ENCODE measurements around the gene HSPA4L.

HSPA4L gene

GRCh38 chr4:127777487-127777886 lies 4.6 kb upstream of the HSPA4L start:
- no peak overlapping the region for H3K27ac Mint-ChIP-seq
- peaks cover 63% of the 10 kb centered on the region for H3K27me3 Mint-ChIP-seq (ENCODE audit: low read depth)
- H3K4me3 Mint-ChIP-seq = no peak overlapping the region
- no peaks in the 10 kb centered on the region for H3K9me3 Mint-ChIP-seq
- peaks cover 5% of the 10 kb centered on the region for H3K4me1 Mint-ChIP-seq (ENCODE audit: low read depth)
- H3K36me3 Mint-ChIP-seq (ENCODE audit: low read depth) = peaks cover 2% of the 10 kb centered on the region

DNA sequence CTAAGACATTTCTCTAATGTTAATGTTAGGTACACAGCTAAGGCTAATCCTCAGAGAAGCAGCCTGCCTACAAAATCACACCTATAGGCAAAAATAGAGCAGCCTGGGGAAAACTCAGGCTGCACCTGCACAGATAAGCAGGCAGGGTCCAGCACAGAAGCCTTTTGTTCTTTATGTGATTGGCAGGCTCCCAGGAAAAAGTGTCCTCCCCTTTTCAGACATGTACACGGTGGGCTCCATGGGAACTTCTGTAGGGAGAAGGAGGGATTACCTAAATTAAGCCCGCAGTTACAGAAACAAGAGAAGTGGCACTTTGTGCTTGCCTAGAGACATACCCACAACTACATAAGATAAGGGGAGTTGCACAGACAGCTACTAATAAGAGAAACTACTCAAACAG lies 4.0 kb upstream of the HSPA4L start:
- no peaks in the 10 kb centered on the region for H3K9me3 Mint-ChIP-seq
- H3K4me3 Mint-ChIP-seq = no peak overlapping the region
- H3K4me1 Mint-ChIP-seq (ENCODE audit: low read depth) = peaks cover 11% of the 10 kb centered on the region
- peaks cover 65% of the 10 kb centered on the region for H3K27me3 Mint-ChIP-seq (ENCODE audit: low read depth)
- H3K36me3 Mint-ChIP-seq (ENCODE audit: low read depth) = peaks cover 2% of the 10 kb centered on the region
- no peak overlapping the region for H3K27ac Mint-ChIP-seq

- peak overlapping the region; percentile 89 for H3K4me3 Mint-ChIP-seq
Observed at GRCh38 chr4:127780598-127780997, 1.5 kb upstream of the HSPA4L start.

GRCh38 chr4:127781300-127782024 lies 660 bp upstream of the HSPA4L start:
- Mint-ChIP-seq H3K9me3 (no peaks in the 10 kb centered on the region), H3K27ac (no peak overlapping the region), H3K27me3 (ENCODE audit: low read depth) (peaks cover 69% of the 10 kb centered on the region)

More at GRCh38 chr4:127780598-127780997, 1.5 kb upstream of the HSPA4L start:
- Mint-ChIP-seq H3K4me1 (ENCODE audit: low read depth) (peaks cover 19% of the 10 kb centered on the region), H3K9me3 (no peaks in the 10 kb centered on the region), H3K36me3 (ENCODE audit: low read depth) (peaks cover 2% of the 10 kb centered on the region), H3K27me3 (ENCODE audit: low read depth) (peaks cover 70% of the 10 kb centered on the region), H3K27ac (no peak overlapping the region)

DNA sequence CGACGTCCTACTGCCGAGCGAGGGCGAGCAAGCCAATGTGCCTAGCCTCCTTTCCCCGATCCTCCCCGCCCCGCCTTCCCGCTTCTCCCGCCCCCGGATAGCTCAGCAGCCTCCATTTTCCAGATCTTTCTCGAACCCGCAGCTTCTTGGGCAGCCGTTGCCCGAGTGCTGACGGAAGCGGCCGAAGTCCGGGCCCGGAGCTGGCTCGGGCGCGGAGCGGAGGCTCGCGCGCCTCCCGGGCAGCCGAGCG lies 172 bp upstream of the HSPA4L start:
- Mint-ChIP-seq H3K27ac (no peak overlapping the region), H3K36me3 (ENCODE audit: low read depth) (peaks cover 2% of the 10 kb centered on the region), H3K27me3 (ENCODE audit: low read depth) (peaks cover 69% of the 10 kb centered on the region), H3K4me3 (peak overlapping the region; percentile 97), H3K9me3 (no peaks in the 10 kb centered on the region), H3K4me1 (ENCODE audit: low read depth) (peaks cover 19% of the 10 kb centered on the region)

More at GRCh38 chr4:127781300-127782024, 660 bp upstream of the HSPA4L start:
- Mint-ChIP-seq H3K4me3 (peak overlapping the region; percentile 97), H3K4me1 (ENCODE audit: low read depth) (peaks cover 19% of the 10 kb centered on the region), H3K36me3 (ENCODE audit: low read depth) (peaks cover 2% of the 10 kb centered on the region)

DNA sequence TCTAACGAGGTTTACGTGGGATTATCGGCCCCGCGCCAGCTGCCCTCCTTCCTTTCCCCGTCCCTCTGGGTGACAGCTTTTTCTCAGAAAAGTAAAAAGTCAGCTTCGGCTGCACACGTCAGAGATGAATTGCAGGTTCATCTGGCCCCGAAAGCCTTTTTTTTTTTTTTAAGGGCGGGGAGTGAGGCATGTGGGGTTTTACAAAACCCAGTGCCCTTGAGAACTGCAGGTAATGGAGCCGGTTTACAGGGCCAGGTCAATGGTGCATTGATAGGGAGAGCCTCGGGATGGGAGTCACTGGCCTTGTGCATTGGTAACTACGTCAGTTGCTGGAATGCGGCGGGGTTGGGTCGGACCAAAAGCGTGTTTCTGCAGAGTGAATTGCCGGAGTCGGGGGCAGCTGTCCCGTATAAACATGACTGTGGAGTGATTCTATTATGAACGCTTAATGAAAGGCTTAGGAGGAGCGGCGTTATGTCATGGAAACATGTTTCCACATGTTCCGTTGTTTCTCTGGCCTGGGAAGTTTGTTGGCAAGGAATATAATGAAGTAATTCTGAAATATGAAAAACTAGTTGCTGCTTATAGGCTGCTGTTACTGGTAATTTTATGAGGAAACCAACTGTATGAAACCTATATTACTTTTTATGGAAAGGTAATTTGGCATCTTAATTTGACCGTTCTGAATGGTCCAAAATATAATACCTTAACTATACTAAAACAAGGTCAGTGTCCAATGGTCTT lies 1.1 kb downstream of the HSPA4L start:
- Mint-ChIP-seq H3K4me1 (ENCODE audit: low read depth) (peaks cover 19% of the 10 kb centered on the region), H3K9me3 (no peaks in the 10 kb centered on the region), H3K27ac (peak overlapping the region; percentile 89), H3K27me3 (ENCODE audit: low read depth) (peaks cover 62% of the 10 kb centered on the region), H3K36me3 (ENCODE audit: low read depth) (peaks cover 2% of the 10 kb centered on the region), H3K4me3 (peak overlapping the region; percentile 97)

- H3K4me3 Mint-ChIP-seq = no peak overlapping the region
Observed at GRCh38 chr4:127783955-127784770, 2.0 kb downstream of the HSPA4L start.

DNA sequence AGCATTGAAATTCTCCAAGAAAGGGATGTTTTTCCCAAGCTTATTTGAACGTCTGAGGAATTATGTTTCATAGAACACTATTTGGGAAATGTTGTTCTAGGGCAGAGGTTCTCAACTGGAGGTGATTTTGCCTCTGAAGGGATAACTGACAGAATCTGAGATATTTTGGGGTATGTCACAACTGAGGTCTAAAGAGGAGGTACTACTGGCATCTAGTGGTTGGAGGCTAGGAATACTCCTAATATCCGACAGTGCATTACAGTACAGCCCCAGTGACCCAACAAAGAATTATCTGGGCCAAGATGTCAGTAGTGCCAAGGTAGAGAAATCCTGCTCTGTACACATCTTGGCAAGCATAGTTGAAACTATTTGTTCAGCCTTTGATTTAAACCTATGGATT lies 6.4 kb downstream of the HSPA4L start:
- no peaks in the 10 kb centered on the region for H3K9me3 Mint-ChIP-seq
- peaks cover 3% of the 10 kb centered on the region for H3K4me1 Mint-ChIP-seq (ENCODE audit: low read depth)
- no peak overlapping the region for H3K4me3 Mint-ChIP-seq
- no peak overlapping the region for H3K27ac Mint-ChIP-seq
- H3K36me3 Mint-ChIP-seq (ENCODE audit: low read depth) = no peaks in the 10 kb centered on the region
- peaks cover 57% of the 10 kb centered on the region for H3K27me3 Mint-ChIP-seq (ENCODE audit: low read depth)

More at GRCh38 chr4:127783955-127784770, 2.0 kb downstream of the HSPA4L start:
- Mint-ChIP-seq H3K9me3 (no peaks in the 10 kb centered on the region), H3K36me3 (ENCODE audit: low read depth) (peaks cover 2% of the 10 kb centered on the region), H3K27ac (no peak overlapping the region), H3K4me1 (ENCODE audit: low read depth) (peaks cover 19% of the 10 kb centered on the region), H3K27me3 (ENCODE audit: low read depth) (peaks cover 65% of the 10 kb centered on the region)

DNA sequence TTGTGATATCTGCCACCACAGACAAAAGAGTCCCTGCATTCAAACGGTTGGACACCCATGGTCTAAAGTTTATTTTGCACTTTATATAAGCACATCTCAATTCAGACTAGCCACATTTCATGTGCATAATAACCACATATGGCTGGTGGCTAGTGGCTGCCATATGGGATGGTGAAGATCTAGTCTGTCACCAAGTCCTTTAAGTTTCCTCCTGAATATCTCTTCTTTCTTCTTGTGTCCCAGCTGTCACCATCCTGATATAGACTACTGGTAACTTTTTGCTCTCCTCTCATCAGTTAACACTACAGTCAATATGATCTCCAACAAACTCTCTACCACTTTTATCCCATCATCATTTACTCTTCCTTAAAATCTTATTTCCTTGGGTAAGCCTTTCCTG lies 9.3 kb downstream of the HSPA4L start:
- Mint-ChIP-seq H3K27me3 (ENCODE audit: low read depth) (peaks cover 53% of the 10 kb centered on the region), H3K9me3 (no peaks in the 10 kb centered on the region), H3K4me3 (no peak overlapping the region), H3K36me3 (ENCODE audit: low read depth) (no peaks in the 10 kb centered on the region), H3K4me1 (ENCODE audit: low read depth) (no peaks in the 10 kb centered on the region), H3K27ac (no peak overlapping the region)

DNA sequence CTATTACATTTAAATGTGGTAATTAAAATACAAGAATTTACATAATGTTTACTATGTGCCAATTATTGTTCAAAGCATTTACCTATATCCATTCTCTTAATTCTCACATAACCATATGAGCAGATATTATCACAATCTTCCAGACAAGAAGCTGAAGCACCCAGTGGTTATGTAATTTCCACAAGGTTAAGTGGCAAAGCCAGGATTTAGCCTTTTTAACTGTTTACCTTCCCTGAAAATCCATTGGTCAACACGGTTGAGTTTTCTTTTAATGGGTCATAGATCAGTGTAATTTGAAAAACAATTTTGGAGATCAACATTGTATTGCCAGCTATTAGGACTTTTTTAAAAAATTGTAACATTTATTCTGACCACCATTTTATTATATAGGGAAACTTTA lies 11.4 kb downstream of the HSPA4L start:
- Mint-ChIP-seq H3K4me1 (ENCODE audit: low read depth) (no peaks in the 10 kb centered on the region), H3K4me3 (no peak overlapping the region), H3K9me3 (no peaks in the 10 kb centered on the region), H3K36me3 (ENCODE audit: low read depth) (no peaks in the 10 kb centered on the region), H3K27ac (no peak overlapping the region), H3K27me3 (ENCODE audit: low read depth) (peaks cover 50% of the 10 kb centered on the region)

GRCh38 chr4:127799711-127800110 lies 17.6 kb downstream of the HSPA4L start:
- Mint-ChIP-seq H3K36me3 (ENCODE audit: low read depth) (no peaks in the 10 kb centered on the region), H3K27ac (no peak overlapping the region), H3K4me1 (ENCODE audit: low read depth) (no peaks in the 10 kb centered on the region), H3K9me3 (no peaks in the 10 kb centered on the region), H3K27me3 (ENCODE audit: low read depth) (peaks cover 14% of the 10 kb centered on the region), H3K4me3 (no peak overlapping the region)

- Mint-ChIP-seq H3K4me1 (ENCODE audit: low read depth) (no peaks in the 10 kb centered on the region), H3K27ac (no peak overlapping the region), H3K9me3 (no peaks in the 10 kb centered on the region), H3K36me3 (ENCODE audit: low read depth) (no peaks in the 10 kb centered on the region), H3K4me3 (no peak overlapping the region), H3K27me3 (ENCODE audit: low read depth) (no peaks in the 10 kb centered on the region)
Observed at GRCh38 chr4:127809173-127809800, 27.2 kb downstream of the HSPA4L start.

- Mint-ChIP-seq H3K27ac (no peak overlapping the region), H3K4me1 (ENCODE audit: low read depth) (no peaks in the 10 kb centered on the region), H3K27me3 (ENCODE audit: low read depth) (no peaks in the 10 kb centered on the region), H3K9me3 (no peaks in the 10 kb centered on the region), H3K36me3 (ENCODE audit: low read depth) (no peaks in the 10 kb centered on the region), H3K4me3 (no peak overlapping the region)
Observed at GRCh38 chr4:127810551-127810950, 28.4 kb downstream of the HSPA4L start.

DNA sequence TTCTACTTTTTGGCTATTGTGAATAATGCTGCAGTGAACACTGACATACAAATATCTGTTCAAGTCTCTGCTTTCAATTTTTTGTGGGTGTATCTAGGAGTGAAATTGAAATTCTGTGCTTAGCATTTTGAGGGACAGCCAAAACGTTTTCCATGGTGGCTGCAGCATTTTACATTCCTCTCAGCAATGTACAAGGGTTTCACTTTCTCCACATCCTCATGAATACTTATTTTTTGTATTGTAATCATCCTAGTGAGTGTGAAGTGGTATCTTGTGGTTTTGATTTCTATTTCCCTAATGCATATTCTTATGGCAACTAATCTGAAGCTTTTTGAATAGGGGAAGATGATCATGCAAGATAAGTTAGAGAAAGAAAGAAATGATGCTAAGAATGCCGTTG lies 40.3 kb downstream of the HSPA4L start:
- H3K4me1 Mint-ChIP-seq (ENCODE audit: low read depth) = no peaks in the 10 kb centered on the region
- no peaks in the 10 kb centered on the region for H3K9me3 Mint-ChIP-seq
- no peaks in the 10 kb centered on the region for H3K27me3 Mint-ChIP-seq (ENCODE audit: low read depth)
- no peak overlapping the region for H3K4me3 Mint-ChIP-seq
- no peaks in the 10 kb centered on the region for H3K36me3 Mint-ChIP-seq (ENCODE audit: low read depth)
- no peak overlapping the region for H3K27ac Mint-ChIP-seq
